Measurements from ENCODE around the gene CORO2B.

GRCh38 chr15:68687136-68687735, 108.4 kb downstream of the CORO2B start:
- TF ChIP-seq EZH2 (IDR thresholded peaks at IDR 0.05): no peak
- TF ChIP-seq POLR2AphosphoS5 (IDR thresholded peaks at IDR 0.05; ENCODE audit: borderline replicate concordance, low read depth, low read length): no peak

Measured in SK-N-MC (cell line).